AG04449 (cell line): ENCODE data around the gene CTSO.

Source experiments
- CTCF ChIA-PET: fragments of 350-600 bp; formaldehyde crosslinking; extraction: SDS; loops from one replicate; lab custom pipeline; 2021; ENCODE audit warnings: antibody characterized with exemption; lab: Yijun Ruan, JAX
- POLR2A ChIA-PET: fragments of 400-600, 350-600 bp; formaldehyde crosslinking; extraction: SDS; loops from one replicate; lab custom pipeline; 2020; ENCODE audit warnings: antibody characterized with exemption, inconsistent platforms; lab: Yijun Ruan, JAX
- DNase-seq: peaks from one replicate; pipeline ENCODE4 v3.0.0-alpha.2; 2010; ENCODE audit warnings: low read depth, low spot score
- H3K4me3 ChIP-seq: 2 replicates; pipeline ENCODE4 v1.5.1; 2011; ENCODE audit warnings: low read depth, mild to moderate bottlenecking, control low read depth, low read length
- TF ChIP-seq, protein P1 (sequence below): IDR thresholded peaks from one replicate; pipeline ENCODE4 v1.5.1; 2011; ENCODE audit warnings: mild to moderate bottlenecking, moderate library complexity, low read length, control low read depth, inconsistent platforms; ENCODE audit not compliant: insufficient read depth; ENCODE audit errors: missing control alignments

CTSO gene

GRCh38 chr4:155982736-155983385 is 29.2 kb upstream of the CTSO start:
- DNase-seq = no peak
- CTCF ChIA-PET = no interaction called here
- TF ChIP-seq, protein P1, sequence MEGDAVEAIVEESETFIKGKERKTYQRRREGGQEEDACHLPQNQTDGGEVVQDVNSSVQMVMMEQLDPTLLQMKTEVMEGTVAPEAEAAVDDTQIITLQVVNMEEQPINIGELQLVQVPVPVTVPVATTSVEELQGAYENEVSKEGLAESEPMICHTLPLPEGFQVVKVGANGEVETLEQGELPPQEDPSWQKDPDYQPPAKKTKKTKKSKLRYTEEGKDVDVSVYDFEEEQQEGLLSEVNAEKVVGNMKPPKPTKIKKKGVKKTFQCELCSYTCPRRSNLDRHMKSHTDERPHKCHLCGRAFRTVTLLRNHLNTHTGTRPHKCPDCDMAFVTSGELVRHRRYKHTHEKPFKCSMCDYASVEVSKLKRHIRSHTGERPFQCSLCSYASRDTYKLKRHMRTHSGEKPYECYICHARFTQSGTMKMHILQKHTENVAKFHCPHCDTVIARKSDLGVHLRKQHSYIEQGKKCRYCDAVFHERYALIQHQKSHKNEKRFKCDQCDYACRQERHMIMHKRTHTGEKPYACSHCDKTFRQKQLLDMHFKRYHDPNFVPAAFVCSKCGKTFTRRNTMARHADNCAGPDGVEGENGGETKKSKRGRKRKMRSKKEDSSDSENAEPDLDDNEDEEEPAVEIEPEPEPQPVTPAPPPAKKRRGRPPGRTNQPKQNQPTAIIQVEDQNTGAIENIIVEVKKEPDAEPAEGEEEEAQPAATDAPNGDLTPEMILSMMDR = no peak
- POLR2A ChIA-PET = no interaction called here
- no peak overlapping the region for H3K4me3 ChIP-seq

DNA sequence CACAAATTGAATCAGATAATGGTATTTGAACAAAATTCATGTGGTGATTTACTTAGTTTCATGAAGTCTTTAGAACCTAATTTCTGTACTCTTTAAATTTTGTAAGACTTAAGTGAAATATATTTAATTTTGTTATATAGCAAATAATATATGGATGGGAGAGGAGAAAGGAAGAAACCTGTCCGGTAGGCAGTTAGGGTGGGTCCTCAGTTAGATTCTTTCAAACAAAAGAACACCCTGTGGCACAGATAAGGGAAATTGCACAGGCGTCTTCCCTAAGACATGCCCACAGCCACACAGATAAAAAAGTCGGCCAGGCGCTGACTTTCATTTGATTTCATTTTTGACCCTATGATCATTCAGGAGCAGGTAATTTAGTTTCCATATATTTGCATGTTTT is 25.1 kb upstream of the CTSO start:
- ChIA-PET CTCF (no interaction called here), POLR2A (no interaction called here)
- TF ChIP-seq, protein P1 = no peak
- no peak for DNase-seq
- H3K4me3 ChIP-seq = no peak overlapping the region

DNA sequence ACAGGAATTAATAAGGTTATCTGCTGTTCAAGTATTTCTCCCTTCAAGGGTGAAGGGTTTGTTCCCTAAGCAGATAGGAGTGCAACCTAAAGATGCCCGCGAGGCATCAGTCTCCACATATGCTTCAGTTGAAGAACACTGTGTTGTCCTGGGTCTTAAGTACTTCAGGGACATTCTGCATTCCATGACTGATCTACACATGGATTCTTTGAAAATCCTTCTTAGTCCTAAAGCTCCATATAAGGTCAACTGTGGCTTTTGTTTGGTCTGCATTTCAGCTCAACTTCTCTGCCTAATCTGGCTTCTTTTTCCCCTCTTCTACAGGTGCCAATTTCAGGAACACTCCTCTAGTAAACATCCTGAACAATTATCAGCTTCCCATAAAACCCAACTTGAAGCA is 21.8 kb upstream of the CTSO start:
- DNase-seq = no peak
- ChIA-PET CTCF (no interaction called here), POLR2A (no interaction called here)
- TF ChIP-seq, protein P1 = no peak
- H3K4me3 ChIP-seq = no peak overlapping the region

GRCh38 chr4:155974996-155975395 is 21.3 kb upstream of the CTSO start:
- no peak overlapping the region for H3K4me3 ChIP-seq
- CTCF ChIA-PET = no interaction called here
- POLR2A ChIA-PET = no interaction called here
- DNase-seq = no peak
- TF ChIP-seq, protein P1 = no peak

DNA sequence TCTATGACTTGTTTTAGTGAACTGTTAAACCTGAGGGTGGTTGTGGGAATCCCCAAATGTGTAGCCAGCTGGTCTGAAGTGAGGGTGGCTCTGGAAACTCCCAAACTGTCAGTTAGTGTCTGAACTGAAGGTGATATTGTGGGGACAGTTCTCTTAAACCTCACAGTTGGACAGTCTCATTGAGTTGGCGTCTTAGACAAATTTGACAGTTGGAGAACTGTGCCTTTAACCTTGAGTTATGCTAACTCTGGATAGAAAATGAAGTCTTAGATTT is 20.7 kb upstream of the CTSO start:
- no peak overlapping the region for H3K4me3 ChIP-seq
- ChIA-PET CTCF (no interaction called here), POLR2A (no interaction called here)
- TF ChIP-seq, protein P1 = no peak
- DNase-seq = no peak

DNA sequence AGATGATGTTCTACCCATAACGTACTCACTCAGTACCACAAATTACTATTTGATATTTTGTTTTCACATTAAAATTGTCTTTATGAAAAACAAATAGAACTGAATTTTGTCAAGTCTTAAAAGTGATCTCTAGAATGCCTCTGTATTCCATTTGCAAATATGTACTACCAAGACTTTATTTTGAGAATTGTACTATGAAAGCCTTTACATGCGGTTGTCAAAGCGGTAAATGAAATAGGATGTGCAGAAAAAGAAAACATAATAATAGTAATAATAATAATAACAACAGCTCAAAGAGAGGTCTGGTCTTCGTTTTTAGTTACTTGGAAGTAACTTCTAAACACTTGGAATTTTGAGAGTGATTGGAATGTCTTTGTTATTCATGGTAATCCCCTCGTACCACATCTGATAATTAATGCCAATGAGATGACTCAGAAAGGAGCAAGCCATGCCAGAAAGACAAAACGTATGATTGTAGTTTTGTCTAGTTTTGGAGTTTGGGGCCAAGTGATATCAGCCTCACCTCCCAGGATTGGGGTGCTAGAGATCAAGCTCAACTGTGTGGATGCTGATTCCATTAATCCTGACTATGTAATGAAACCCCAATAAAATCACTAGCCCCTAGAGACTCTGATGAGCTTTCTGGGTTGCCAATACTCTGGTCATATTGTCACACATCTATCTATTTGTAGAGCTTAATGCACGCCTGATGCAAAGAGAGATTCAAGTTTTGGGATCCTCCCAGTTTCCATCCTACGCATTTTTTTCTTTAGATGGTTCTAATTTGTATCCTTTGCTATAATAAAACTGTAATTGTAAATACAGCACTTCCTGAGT is 20.2 kb upstream of the CTSO start:
- ChIA-PET CTCF (no interaction called here), POLR2A (no interaction called here)
- no peak overlapping the region for H3K4me3 ChIP-seq
- no peak for DNase-seq
- TF ChIP-seq, protein P1 = no peak
